Gastrocnemius medialis (tissue), 4 donors: ENCODE results near the gene RNF115.

Source experiments
- POLR2A ChIP-seq, 2 donors: fragments of 450-650 bp; IDR thresholded peaks; one replicate each; pipeline ENCODE4 v1.6.1; 2017; ENCODE audit warnings: antibody characterized with exemption in 2 of 2, mild to moderate bottlenecking in 2 of 2, moderate library complexity in 2 of 2
- TF ChIP-seq, protein P1 (sequence below), 5 experiments: fragments of 450-650 bp in 3 of 5; fragments of 200-600 bp in 2 of 5; sonication (generic) in 2 of 5; IDR thresholded peaks in 4 of 5; conservative IDR thresholded peaks in 1 of 5; 1 replicate in 4 of 5; 2 replicates in 1 of 5; pipeline ENCODE4 v1.5.1; 2016 to 2019; ENCODE audit warnings: antibody characterized with exemption in 5 of 5, mild to moderate bottlenecking in 3 of 5, moderate library complexity in 3 of 5

DNA sequence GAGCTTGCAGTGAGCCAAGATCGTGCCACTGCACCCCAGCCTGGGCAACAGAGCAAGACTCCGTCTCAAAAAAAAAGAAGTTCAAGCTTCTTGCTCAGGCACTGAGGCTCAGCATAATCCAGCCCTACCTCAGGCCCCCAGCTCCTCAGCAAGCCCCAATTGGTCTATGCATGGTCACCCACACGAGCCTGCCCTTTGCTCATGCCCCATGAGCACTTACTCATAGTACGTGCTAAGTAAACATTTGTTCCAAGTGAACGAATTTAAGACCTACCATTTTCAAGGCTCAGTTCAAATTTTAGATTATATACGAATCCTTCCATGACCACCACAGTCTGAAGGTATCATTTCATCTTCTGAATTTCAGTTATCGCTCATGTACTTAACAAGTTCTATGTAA lies 121.1 kb downstream of the RNF115 start:
- TF ChIP-seq, protein P1, sequence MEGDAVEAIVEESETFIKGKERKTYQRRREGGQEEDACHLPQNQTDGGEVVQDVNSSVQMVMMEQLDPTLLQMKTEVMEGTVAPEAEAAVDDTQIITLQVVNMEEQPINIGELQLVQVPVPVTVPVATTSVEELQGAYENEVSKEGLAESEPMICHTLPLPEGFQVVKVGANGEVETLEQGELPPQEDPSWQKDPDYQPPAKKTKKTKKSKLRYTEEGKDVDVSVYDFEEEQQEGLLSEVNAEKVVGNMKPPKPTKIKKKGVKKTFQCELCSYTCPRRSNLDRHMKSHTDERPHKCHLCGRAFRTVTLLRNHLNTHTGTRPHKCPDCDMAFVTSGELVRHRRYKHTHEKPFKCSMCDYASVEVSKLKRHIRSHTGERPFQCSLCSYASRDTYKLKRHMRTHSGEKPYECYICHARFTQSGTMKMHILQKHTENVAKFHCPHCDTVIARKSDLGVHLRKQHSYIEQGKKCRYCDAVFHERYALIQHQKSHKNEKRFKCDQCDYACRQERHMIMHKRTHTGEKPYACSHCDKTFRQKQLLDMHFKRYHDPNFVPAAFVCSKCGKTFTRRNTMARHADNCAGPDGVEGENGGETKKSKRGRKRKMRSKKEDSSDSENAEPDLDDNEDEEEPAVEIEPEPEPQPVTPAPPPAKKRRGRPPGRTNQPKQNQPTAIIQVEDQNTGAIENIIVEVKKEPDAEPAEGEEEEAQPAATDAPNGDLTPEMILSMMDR (IDR thresholded peaks at IDR 0.05 in 4 of 5, conservative IDR thresholded peaks at IDR 0.05 in 1 of 5), result no peak
- TF ChIP-seq POLR2A (IDR thresholded peaks at IDR 0.05), result no peak
